Endothelial cell of umbilical vein (primary cell): Measurements from ENCODE around the gene RALB. TPM values are rescaled to one million over a fixed set of nuclear protein-coding genes. Genes with fewer than 3 reads are reported as not detected.

Experiments used
- BruUV-seq: library from RNA; stranded (reverse); fragments of 400-500 nt; replicated peaks from 2 replicates; lab custom pipeline; 2021; lab: Mats Ljungman, UMichigan
- CTCF ChIA-PET: fragments of 300-600, 350-600 bp; sonication (Branson Sonifier 250); formaldehyde crosslinking; loops from one replicate; lab custom pipeline; 2021; ENCODE audit warnings: antibody characterized with exemption, inconsistent platforms; lab: Charles Lee
- POLR2A ChIA-PET: fragments of 300-600, 350-600 bp; sonication (Branson Sonifier 250); formaldehyde crosslinking; loops from one replicate; lab custom pipeline; 2021; ENCODE audit warnings: antibody characterized with exemption, inconsistent platforms; lab: Charles Lee
- DNase-seq: peaks from one replicate; pipeline ENCODE4 v3.0.0-alpha.2; 2011; ENCODE audit warnings: low read depth, low spot score
- FAIRE-seq: peaks from 2 replicates; lab custom pipeline; 2011; peaks lifted over from hg19 to GRCh38; lab: Jason Lieb, UNC
- H2AFZ ChIP-seq: 2 replicates; pipeline ENCODE4 v1.6.0; 2012; ENCODE audit warnings: low read depth, low read length, control low read depth, inconsistent platforms
- H3K27ac ChIP-seq: 2 replicates; pipeline ENCODE4 v1.5.1; 2011; ENCODE audit warnings: low read depth, mild to moderate bottlenecking, control low read depth, low read length, moderate library complexity; ENCODE audit not compliant: insufficient read depth
- H3K27me3 ChIP-seq, 2 experiments: 2 replicates each; pipeline versions ENCODE4 v1.6.0 to v1.6.1; 2011; ENCODE audit warnings: low read length in 2 of 2, mixed read lengths in 1 of 2; ENCODE audit not compliant: control insufficient read depth in 2 of 2, insufficient read depth in 2 of 2
- H3K36me3 ChIP-seq, 2 experiments: 2 replicates in 1 of 2; 3 replicates in 1 of 2; pipeline ENCODE4 v1.5.1; 2011; ENCODE audit warnings: low read length in 2 of 2, mild to moderate bottlenecking in 1 of 2, moderate library complexity in 1 of 2; ENCODE audit not compliant: control insufficient read depth in 2 of 2, insufficient read depth in 2 of 2; ENCODE audit errors: extremely low read depth in 1 of 2
- H3K4me1 ChIP-seq: 3 replicates; pipeline ENCODE4 v1.5.1; 2011; ENCODE audit warnings: mild to moderate bottlenecking, low read length; ENCODE audit not compliant: control insufficient read depth, insufficient read depth; ENCODE audit errors: extremely low read depth
- H3K4me2 ChIP-seq: 2 replicates; pipeline ENCODE4 v1.6.1; 2011; ENCODE audit warnings: low read length, control low read depth, mixed read lengths; ENCODE audit not compliant: insufficient read depth
- H3K4me3 ChIP-seq, 3 experiments: fragments of 200-600 bp in 1 of 3; sonication (generic), shearing (Covaris generic) in 1 of 3; replicated peaks in 1 of 3; 2 replicates each; pipeline ENCODE4 v1.5.1; 2011 to 2016; ENCODE audit warnings: control low read depth in 3 of 3, low read length in 3 of 3, mild to moderate bottlenecking in 2 of 3, inconsistent platforms in 1 of 3, low read depth in 1 of 3, moderate library complexity in 1 of 3; ENCODE audit not compliant: insufficient read depth in 1 of 3
- H3K79me2 ChIP-seq: 2 replicates; pipeline ENCODE4 v1.6.0; 2012; ENCODE audit warnings: low read length, inconsistent platforms; ENCODE audit not compliant: control insufficient read depth, insufficient read depth
- H3K9ac ChIP-seq: replicated peaks from 2 replicates; pipeline ENCODE3; 2011; ENCODE audit warnings: low read length, control low read depth; ENCODE audit not compliant: insufficient read depth; ENCODE audit errors: extremely low read depth
- H3K9me1 ChIP-seq: replicated peaks from 3 replicates; pipeline ENCODE4 v1.6.0; 2011; ENCODE audit warnings: mild to moderate bottlenecking, low read length; ENCODE audit not compliant: control insufficient read depth, insufficient read depth; ENCODE audit errors: extremely low read depth
- H3K9me3 ChIP-seq: replicated peaks from 2 replicates; pipeline ENCODE4 v1.5.1; 2012; ENCODE audit warnings: low read length, inconsistent platforms; ENCODE audit not compliant: control insufficient read depth, insufficient read depth
- H4K20me1 ChIP-seq: replicated peaks from 2 replicates; pipeline ENCODE3; 2011; ENCODE audit warnings: mild to moderate bottlenecking, low read length; ENCODE audit not compliant: control insufficient read depth, insufficient read depth; ENCODE audit errors: extremely low read depth
- EZH2 ChIP-seq: IDR thresholded peaks from 2 replicates; pipeline ENCODE4 v1.6.1; 2012; ENCODE audit warnings: borderline replicate concordance, low read depth, mild to moderate bottlenecking, moderate library complexity, low read length, inconsistent platforms; ENCODE audit not compliant: severe bottlenecking
- FOS ChIP-seq: IDR thresholded peaks from 2 replicates; pipeline ENCODE4 v1.6.1; 2011; ENCODE audit warnings: mild to moderate bottlenecking, low read length, moderate library complexity, borderline replicate concordance; ENCODE audit not compliant: insufficient read depth
- GATA2 ChIP-seq: IDR thresholded peaks from 2 replicates; pipeline ENCODE4 v1.7.0; 2011; ENCODE audit warnings: low read depth, mild to moderate bottlenecking, moderate library complexity, mixed read lengths, low read length; ENCODE audit not compliant: insufficient read length, insufficient read depth
- JUN ChIP-seq: IDR thresholded peaks from 2 replicates; pipeline ENCODE4 v1.6.1; 2011; ENCODE audit warnings: borderline replicate concordance, low read depth; ENCODE audit not compliant: insufficient read length, insufficient read depth
- MYC ChIP-seq: IDR thresholded peaks from one replicate; pipeline ENCODE4 v1.6.1; 2011; ENCODE audit warnings: mild to moderate bottlenecking, low read depth, low read length
- POLR2A ChIP-seq: IDR thresholded peaks from 2 replicates; pipeline ENCODE4 v1.6.1; 2012; ENCODE audit warnings: low read depth, mild to moderate bottlenecking, control low read depth, low read length
- POLR2AphosphoS5 ChIP-seq: IDR thresholded peaks from 2 replicates; pipeline ENCODE4 v1.6.1; 2012; ENCODE audit warnings: low read depth, mild to moderate bottlenecking, control low read depth, low read length, moderate library complexity; ENCODE audit not compliant: insufficient read depth
- dilution Hi-C: fragments of 300-500 bp; cut with MboI; formaldehyde crosslinking; loops from one replicate; pipeline ENCODE4 v1.15.0; 2019; ENCODE audit warnings: low sequenced_read_pairs; ENCODE audit not compliant: extremely low pct_ligation_motif_present
- intact Hi-C: fragments of 100-400 bp; cut with micrococcal nuclease; formaldehyde crosslinking; loops from one replicate; pipeline ENCODE4 v1.10.0; 2022
- polyA plus RNA-seq, 4 experiments: library from polyadenylated mRNA; depleted of rRNA in 3 of 4; stranded (reverse) in 3 of 4; unstranded in 1 of 4; fragments of >200 nt; gene quantifications; 2 replicates each; pipeline versions ENCODE4 v1.2.1 to v1.2.3, GENCODE V29; 2011 to 2012; ENCODE audit warnings: missing spikeins in 1 of 4
- total RNA-seq: library from RNA; stranded (reverse); gene quantifications from 2 replicates; pipeline ENCODE4 v1.2.3, GENCODE V29; 2021
- TF ChIP-seq, protein P1 (sequence below): IDR thresholded peaks from 2 replicates; pipeline ENCODE4 v1.6.1; 2011; ENCODE audit not compliant: insufficient read depth, insufficient read length
- TF ChIP-seq, protein P2 (sequence below), 2 donors: IDR thresholded peaks; 1 replicate in 1 of 2; 2 replicates in 1 of 2; pipeline ENCODE4 v1.5.1; 2011; ENCODE audit warnings: low read length in 2 of 2, mild to moderate bottlenecking in 2 of 2, moderate library complexity in 2 of 2, control low read depth in 1 of 2, inconsistent platforms in 1 of 2, low read depth in 1 of 2; ENCODE audit not compliant: insufficient read depth in 1 of 2; ENCODE audit errors: extremely low read depth in 1 of 2

Gene RALB
- total and polyA plus RNA-seq, 2 donors (not counting 3 experiments of a cell fraction or from before 2014, with no cell fraction given) = 105 to 115 TPM

DNA sequence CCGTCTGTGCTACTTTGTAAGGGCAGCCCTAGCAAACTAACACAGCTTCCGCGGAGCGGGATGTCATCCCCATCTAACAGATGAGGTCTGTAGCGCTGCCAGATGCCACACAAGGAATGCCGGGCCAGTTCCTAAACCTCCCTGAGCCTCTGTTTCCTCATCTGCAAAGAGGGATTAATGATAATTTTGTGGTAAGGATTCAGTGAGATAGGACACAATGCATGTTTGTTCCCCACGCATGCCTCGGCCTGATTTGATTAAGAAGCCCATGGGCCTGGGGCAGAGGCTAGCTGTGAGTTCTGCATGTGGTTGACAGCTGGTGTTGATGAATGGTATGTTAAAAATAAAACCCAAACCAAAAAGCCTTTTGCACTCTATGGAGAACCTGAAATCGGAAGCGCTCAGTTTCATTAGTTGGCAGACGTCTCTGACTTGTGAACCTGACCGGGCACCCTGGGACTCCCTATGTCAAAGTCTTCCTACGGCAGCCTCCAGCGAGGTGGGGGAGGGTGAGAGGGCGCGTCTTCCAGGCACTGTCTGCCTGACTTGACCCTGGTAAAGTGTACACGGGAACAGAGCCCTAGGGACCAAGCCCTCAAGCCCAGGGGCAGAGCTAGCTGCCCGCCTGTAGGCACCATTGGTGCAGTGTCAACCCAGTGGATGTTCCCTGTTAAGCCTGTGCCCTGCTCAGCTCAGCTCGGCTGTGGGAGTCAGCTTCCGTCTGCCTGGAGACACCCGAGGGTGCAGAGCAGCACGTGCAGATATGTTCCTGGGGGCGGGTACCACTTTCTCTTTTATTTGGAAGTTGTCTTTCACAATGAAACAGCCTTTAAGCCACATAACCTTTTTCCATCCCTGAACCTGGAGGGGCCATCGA is 78.5 kb downstream of the RALB start:
- no peaks in the 10 kb centered on the region for H3K4me1 ChIP-seq
- dilution Hi-C loops = no loop called here
- H3K9ac ChIP-seq = no peak overlapping the region
- H4K20me1 ChIP-seq = no peaks in the 10 kb centered on the region
- H3K4me2 ChIP-seq = no peak overlapping the region
- H3K9me3 ChIP-seq = no peaks in the 10 kb centered on the region
- ChIA-PET CTCF (interaction anchor here (1.1 to 1.6 kb wide), 4 partner anchors 12 to 350 kb away, joined by 3 to 8 read pairs (median 4); no protein-coding TSS in a partner anchor), POLR2A (no interaction called here)
- H3K27ac ChIP-seq = no peak overlapping the region
- no peak overlapping the region for H3K4me3 ChIP-seq
- DNase-seq (no peak), FAIRE-seq (no peak)
- H3K36me3 ChIP-seq = no peaks in the 10 kb centered on the region
- BruUV-seq = no TSS peak
- intact Hi-C loops = no loop called here
- H2AFZ ChIP-seq = no peak overlapping the region
- H3K27me3 ChIP-seq = peaks cover 2 to 9% of the 10 kb centered on the region in 2 experiments
- no peaks in the 10 kb centered on the region for H3K9me1 ChIP-seq
- H3K79me2 ChIP-seq = no peaks in the 10 kb centered on the region
- TF ChIP-seq EZH2 = no peak
- no peak for TF ChIP-seq JUN
- no peak for TF ChIP-seq POLR2AphosphoS5
- TF ChIP-seq, protein P1, sequence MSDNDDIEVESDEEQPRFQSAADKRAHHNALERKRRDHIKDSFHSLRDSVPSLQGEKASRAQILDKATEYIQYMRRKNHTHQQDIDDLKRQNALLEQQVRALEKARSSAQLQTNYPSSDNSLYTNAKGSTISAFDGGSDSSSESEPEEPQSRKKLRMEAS = no peak
- TF ChIP-seq GATA2 = no peak
- TF ChIP-seq, protein P2, sequence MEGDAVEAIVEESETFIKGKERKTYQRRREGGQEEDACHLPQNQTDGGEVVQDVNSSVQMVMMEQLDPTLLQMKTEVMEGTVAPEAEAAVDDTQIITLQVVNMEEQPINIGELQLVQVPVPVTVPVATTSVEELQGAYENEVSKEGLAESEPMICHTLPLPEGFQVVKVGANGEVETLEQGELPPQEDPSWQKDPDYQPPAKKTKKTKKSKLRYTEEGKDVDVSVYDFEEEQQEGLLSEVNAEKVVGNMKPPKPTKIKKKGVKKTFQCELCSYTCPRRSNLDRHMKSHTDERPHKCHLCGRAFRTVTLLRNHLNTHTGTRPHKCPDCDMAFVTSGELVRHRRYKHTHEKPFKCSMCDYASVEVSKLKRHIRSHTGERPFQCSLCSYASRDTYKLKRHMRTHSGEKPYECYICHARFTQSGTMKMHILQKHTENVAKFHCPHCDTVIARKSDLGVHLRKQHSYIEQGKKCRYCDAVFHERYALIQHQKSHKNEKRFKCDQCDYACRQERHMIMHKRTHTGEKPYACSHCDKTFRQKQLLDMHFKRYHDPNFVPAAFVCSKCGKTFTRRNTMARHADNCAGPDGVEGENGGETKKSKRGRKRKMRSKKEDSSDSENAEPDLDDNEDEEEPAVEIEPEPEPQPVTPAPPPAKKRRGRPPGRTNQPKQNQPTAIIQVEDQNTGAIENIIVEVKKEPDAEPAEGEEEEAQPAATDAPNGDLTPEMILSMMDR (IDR thresholded peaks at IDR 0.05; ENCODE audit: extremely low read depth in 1 of 2, insufficient read depth in 1 of 2, low read depth in 1 of 2, low read length in 2 of 2) = no peak
- no peak for TF ChIP-seq FOS
- no peak for TF ChIP-seq MYC
- TF ChIP-seq POLR2A = no peak
